Suprapubic skin (tissue), 4 donors: ENCODE results near the gene B3GALNT2. TPM values are rescaled to one million over a fixed set of nuclear protein-coding genes. Genes with fewer than 3 reads are reported as not detected.
"Not testable (repeated sequence)": the region's sequence is repeated elsewhere in the genome, so short reads cannot be mapped to it uniquely, and the experiment has no call there.

Experiments used
- DNase-seq, 2 donors: peaks; one replicate each; pipeline ENCODE4 v3.0.0-alpha.2; 2019; ENCODE audit warnings: low spot score in 2 of 2
- H3K27ac ChIP-seq: fragments of 200-600 bp; sonication (generic); one replicate; pipeline ENCODE4 v1.5.1; 2019
- H3K27me3 ChIP-seq: fragments of 200-600 bp; sonication (generic); one replicate; pipeline ENCODE4 v1.5.1; 2019
- H3K36me3 ChIP-seq: fragments of 200-600 bp; sonication (generic); one replicate; pipeline ENCODE4 v1.5.1; 2019
- H3K4me1 ChIP-seq: fragments of 200-600 bp; sonication (generic); one replicate; pipeline ENCODE4 v1.5.1; 2019
- H3K4me3 ChIP-seq: fragments of 200-600 bp; sonication (generic); one replicate; pipeline ENCODE4 v1.5.1; 2019; ENCODE audit warnings: mild to moderate bottlenecking
- H3K9me3 ChIP-seq: fragments of 200-600 bp; sonication (generic); one replicate; pipeline ENCODE4 v1.5.1; 2019
- EP300 ChIP-seq: sonication (generic); formaldehyde crosslinking; IDR thresholded peaks from one replicate; pipeline ENCODE4 v1.6.1; 2017; ENCODE audit warnings: antibody characterized with exemption
- POLR2A ChIP-seq, 2 donors: fragments of 450-650 bp; IDR thresholded peaks; one replicate each; pipeline ENCODE4 v1.6.1; 2017; ENCODE audit warnings: antibody characterized with exemption in 2 of 2, mild to moderate bottlenecking in 2 of 2, moderate library complexity in 2 of 2
- POLR2AphosphoS5 ChIP-seq, 3 donors: sonication (generic); formaldehyde crosslinking; IDR thresholded peaks; one replicate each; pipeline ENCODE4 v1.6.1; 2017; ENCODE audit warnings: antibody characterized with exemption in 3 of 3
- WGBS: methylation state at CpG from one replicate; pipeline ENCODE4 v1.1.5; 2018; 5-methylcytosine and 5-hydroxymethylcytosine counted together
- total RNA-seq, 4 donors: library from RNA; depleted of rRNA; stranded (reverse); fragments of >200 nt; gene quantifications; one replicate each; pipeline ENCODE4 v1.1.0, GENCODE V29; 2016
- TF ChIP-seq, protein P1 (sequence below), 2 donors: fragments of 200-600 bp in 1 of 2; fragments of 450-650 bp in 1 of 2; sonication (generic) in 1 of 2; IDR thresholded peaks; one replicate each; pipeline ENCODE4 v1.5.1; 2016 to 2019; ENCODE audit warnings: antibody characterized with exemption in 2 of 2, mild to moderate bottlenecking in 1 of 2, moderate library complexity in 1 of 2

B3GALNT2 gene
- total RNA-seq, 4 donors from 2014 or later = 23.5 to 37.4 (median 29.5) TPM

DNA sequence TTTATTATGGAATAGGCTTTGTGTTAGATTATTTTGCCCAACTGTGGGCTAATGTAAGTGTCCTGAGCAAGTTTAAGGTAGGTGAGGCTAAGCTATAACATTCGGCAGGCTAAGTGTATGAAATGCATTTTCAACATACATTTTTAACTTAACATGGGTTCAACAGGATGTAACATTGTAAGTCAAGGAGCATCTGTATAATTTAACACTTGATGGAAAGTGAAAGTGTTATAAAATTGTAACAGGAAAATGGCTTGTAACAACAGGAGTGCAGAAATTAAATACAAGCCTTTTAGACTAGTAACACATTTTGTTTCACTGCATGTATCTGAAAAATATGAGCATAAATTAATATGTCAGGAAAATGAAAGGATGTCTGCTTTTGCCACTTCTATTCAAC, 42.3 kb downstream of the B3GALNT2 start:
- no peaks in the 10 kb centered on the region for H3K9me3 ChIP-seq
- no peak overlapping the region for H3K4me3 ChIP-seq
- H3K27ac ChIP-seq = no peak overlapping the region
- TF ChIP-seq POLR2AphosphoS5 (IDR thresholded peaks at IDR 0.05) (no peak), POLR2A (IDR thresholded peaks at IDR 0.05) (no peak), EP300 (no peak)
- TF ChIP-seq, protein P1, sequence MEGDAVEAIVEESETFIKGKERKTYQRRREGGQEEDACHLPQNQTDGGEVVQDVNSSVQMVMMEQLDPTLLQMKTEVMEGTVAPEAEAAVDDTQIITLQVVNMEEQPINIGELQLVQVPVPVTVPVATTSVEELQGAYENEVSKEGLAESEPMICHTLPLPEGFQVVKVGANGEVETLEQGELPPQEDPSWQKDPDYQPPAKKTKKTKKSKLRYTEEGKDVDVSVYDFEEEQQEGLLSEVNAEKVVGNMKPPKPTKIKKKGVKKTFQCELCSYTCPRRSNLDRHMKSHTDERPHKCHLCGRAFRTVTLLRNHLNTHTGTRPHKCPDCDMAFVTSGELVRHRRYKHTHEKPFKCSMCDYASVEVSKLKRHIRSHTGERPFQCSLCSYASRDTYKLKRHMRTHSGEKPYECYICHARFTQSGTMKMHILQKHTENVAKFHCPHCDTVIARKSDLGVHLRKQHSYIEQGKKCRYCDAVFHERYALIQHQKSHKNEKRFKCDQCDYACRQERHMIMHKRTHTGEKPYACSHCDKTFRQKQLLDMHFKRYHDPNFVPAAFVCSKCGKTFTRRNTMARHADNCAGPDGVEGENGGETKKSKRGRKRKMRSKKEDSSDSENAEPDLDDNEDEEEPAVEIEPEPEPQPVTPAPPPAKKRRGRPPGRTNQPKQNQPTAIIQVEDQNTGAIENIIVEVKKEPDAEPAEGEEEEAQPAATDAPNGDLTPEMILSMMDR (IDR thresholded peaks at IDR 0.05) = no peak
- no peaks in the 10 kb centered on the region for H3K27me3 ChIP-seq
- DNase-seq = no peak
- WGBS = 93% methylated on average over 1 of the region's 1 CpG
- H3K4me1 ChIP-seq = no peaks in the 10 kb centered on the region
- H3K36me3 ChIP-seq = peaks cover 15% of the 10 kb centered on the region

DNA sequence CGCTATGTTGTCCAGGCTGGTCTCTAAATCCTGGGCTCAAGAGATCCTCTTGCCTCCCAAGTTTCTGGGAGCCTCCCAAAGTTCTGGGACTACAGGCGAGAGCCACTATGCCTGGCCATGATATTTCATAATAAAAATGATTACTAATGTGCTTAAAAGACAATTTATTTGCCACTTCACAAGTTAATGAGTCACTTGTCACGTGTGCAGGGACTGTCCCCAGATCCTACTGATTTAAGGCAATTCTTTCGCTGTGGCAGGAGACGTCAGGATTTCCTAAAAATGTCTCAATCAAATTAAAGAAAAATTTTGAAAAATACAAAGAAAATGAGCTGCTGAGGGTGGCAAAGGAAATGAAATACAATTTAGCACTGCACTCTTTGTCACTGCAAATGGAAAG, 43.5 kb downstream of the B3GALNT2 start:
- Histone ChIP-seq H3K36me3 (peaks cover 12% of the 10 kb centered on the region), H3K4me3 (no peak overlapping the region), H3K27me3 (no peaks in the 10 kb centered on the region), H3K27ac (no peak overlapping the region), H3K9me3 (no peaks in the 10 kb centered on the region), H3K4me1 (no peaks in the 10 kb centered on the region)
- 77% methylated on average over 5 of the region's 5 CpGs for WGBS
- no peak for TF ChIP-seq POLR2AphosphoS5 (IDR thresholded peaks at IDR 0.05)
- TF ChIP-seq EP300 = no peak
- no peak for TF ChIP-seq POLR2A (IDR thresholded peaks at IDR 0.05)
- TF ChIP-seq, protein P1 (IDR thresholded peaks at IDR 0.05) = no peak
- no peak for DNase-seq

DNA sequence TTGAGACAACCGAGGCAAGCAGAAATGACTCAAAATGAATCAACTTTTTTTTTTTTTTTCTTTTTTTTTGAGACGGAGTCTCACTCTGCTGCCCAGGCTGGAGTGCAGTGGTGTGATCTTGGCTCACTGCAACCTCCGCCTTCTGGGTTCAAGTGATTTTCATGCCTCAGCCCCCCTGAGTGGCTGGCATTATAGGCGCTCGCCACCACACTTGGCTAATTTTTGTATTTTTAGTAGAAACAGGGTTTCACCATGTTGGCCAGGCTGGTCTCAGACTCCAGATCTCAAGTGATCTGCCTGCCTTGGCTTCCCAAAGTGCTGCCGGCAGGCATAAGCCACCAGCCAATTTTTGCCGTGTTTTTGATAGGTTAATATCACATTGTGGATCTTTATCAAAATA, 46.4 kb downstream of the B3GALNT2 start:
- not testable (repeated sequence) for H3K4me1 ChIP-seq, H3K27ac ChIP-seq, DNase-seq, H3K4me3 ChIP-seq, H3K27me3 ChIP-seq, H3K9me3 ChIP-seq
- 95% methylated on average over 7 of the region's 7 CpGs for WGBS
- peaks cover 26% of the 10 kb centered on the region for H3K36me3 ChIP-seq

DNA sequence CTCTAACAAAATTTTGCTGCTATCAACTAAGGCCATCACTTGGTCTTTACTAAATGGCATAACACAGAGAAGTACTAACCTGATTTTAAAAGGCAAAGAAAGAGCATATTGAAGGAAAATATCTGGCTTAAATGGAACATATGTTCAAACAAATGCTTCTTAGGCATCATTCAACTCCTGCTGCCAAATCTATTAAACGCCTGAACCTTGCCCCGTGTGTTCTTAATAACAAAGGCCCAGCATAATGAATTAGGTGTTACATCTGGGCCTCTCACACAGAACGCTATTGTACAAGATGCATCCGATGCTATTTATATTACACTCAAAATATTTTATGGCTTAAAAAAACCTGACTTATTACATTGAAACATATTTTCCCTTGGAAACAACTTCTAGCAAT, 48.4 kb downstream of the B3GALNT2 start:
- no peak overlapping the region for H3K4me3 ChIP-seq
- H3K4me1 ChIP-seq = no peaks in the 10 kb centered on the region
- no peaks in the 10 kb centered on the region for H3K27me3 ChIP-seq
- no peak for TF ChIP-seq POLR2A (IDR thresholded peaks at IDR 0.05)
- TF ChIP-seq, protein P1 (IDR thresholded peaks at IDR 0.05) = no peak
- TF ChIP-seq EP300 = no peak
- no peak for TF ChIP-seq POLR2AphosphoS5 (IDR thresholded peaks at IDR 0.05)
- DNase-seq = no peak
- no peaks in the 10 kb centered on the region for H3K9me3 ChIP-seq
- peaks cover 36% of the 10 kb centered on the region for H3K36me3 ChIP-seq
- 54% methylated on average over 4 of the region's 4 CpGs for WGBS
- H3K27ac ChIP-seq = no peak overlapping the region

DNA sequence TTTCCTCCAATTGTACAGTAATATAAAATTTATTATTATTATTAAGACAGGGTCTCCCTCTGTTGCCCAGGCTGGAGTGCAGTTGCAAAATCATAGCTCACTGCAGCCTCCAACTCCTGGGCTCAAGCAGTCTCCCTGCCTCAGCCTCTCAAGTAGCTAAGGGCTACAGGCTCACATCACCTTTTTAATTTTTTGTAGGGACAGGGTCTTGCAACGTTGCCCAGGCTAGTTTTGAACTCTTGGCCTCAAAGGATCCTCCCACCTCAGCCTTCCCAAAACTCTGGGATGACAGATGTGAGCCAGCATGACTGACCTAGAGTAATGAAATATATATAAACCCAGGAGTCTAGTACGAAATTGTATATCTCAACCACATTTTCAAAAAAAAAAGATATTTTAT, 49.2 kb downstream of the B3GALNT2 start:
- H3K27ac ChIP-seq = no peak overlapping the region
- H3K4me1 ChIP-seq = no peaks in the 10 kb centered on the region
- no peaks in the 10 kb centered on the region for H3K27me3 ChIP-seq
- 80% methylated on average over 2 of the region's 2 CpGs for WGBS
- H3K36me3 ChIP-seq = peaks cover 42% of the 10 kb centered on the region
- no peaks in the 10 kb centered on the region for H3K9me3 ChIP-seq
- H3K4me3 ChIP-seq = no peak overlapping the region
- TF ChIP-seq EP300 (no peak), POLR2A (IDR thresholded peaks at IDR 0.05) (no peak), POLR2AphosphoS5 (IDR thresholded peaks at IDR 0.05) (no peak)
- TF ChIP-seq, protein P1 (IDR thresholded peaks at IDR 0.05) = no peak
- no peak for DNase-seq

DNA sequence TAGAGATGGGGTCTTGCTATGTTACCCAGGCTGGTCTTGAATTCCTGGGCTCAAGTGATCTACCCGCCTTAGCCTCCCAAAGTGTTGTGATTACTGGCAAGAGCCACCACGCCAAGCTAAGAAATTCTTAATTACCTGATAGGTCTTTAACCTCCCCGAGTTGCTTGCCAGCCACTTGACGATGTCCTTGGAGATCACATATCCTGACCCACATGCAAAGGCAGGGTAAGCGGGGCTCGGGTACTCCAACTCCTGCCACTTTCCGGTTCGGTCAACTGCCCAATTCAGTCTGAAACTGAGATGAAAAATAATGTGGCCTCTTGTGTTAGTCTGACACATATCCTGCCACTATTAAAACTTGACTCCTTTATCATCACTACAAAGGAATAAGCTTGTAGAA, 50.2 kb downstream of the B3GALNT2 start:
- Histone ChIP-seq H3K4me1 (no peaks in the 10 kb centered on the region), H3K27ac (no peak overlapping the region), H3K27me3 (no peaks in the 10 kb centered on the region), H3K36me3 (peaks cover 52% of the 10 kb centered on the region), H3K9me3 (no peaks in the 10 kb centered on the region), H3K4me3 (no peak overlapping the region)
- TF ChIP-seq POLR2AphosphoS5 (IDR thresholded peaks at IDR 0.05) (no peak), EP300 (no peak), POLR2A (IDR thresholded peaks at IDR 0.05) (no peak)
- TF ChIP-seq, protein P1 (IDR thresholded peaks at IDR 0.05) = no peak
- no peak for DNase-seq
- WGBS = 94% methylated on average over 8 of the region's 8 CpGs
